ENCODE data around the gene MLLT1. TPM values are rescaled to one million over a fixed set of nuclear protein-coding genes. Genes with fewer than 3 reads are reported as not detected.

MLLT1 gene
- polyA plus RNA-seq, 3 donors, result 67.2 to 76.0 (median 72.6) TPM

- no peak for DNase-seq (ENCODE audit: low read depth in 3 of 3, low spot score in 2 of 3)
These were observed 107.5 kb downstream of the MLLT1 start for GRCh38 chr19:6172074-6172863.

DNA sequence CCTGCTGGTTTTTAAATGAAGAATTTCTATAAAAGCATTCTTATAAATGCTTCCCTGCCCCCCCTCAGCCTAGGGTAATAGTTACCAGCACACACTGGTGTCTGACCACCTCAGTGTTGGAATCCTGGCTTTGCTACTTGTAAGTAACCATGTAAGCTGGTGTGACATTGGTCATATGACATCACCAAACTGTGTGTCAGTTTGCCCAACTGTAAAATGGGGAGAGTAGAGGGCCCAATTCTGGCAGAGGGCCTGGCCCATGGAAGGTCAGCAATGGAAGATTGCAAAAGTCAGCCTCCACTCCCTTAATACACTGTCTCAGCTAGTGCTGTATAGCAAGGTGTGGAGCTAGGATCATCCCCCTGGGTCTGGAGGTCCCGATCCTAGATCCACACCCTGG, 112.7 kb downstream of the MLLT1 start:
- DNase-seq (ENCODE audit: low read depth in 3 of 3, low spot score in 2 of 3), result no peak

GRCh38 chr19:6164906-6165531, 114.8 kb downstream of the MLLT1 start:
- no peak for DNase-seq (ENCODE audit: low read depth in 3 of 3, low spot score in 2 of 3)

- DNase-seq (ENCODE audit: low read depth in 3 of 3, low spot score in 2 of 3), result no peak
These were observed 118.4 kb downstream of the MLLT1 start for GRCh38 chr19:6161271-6161850.

Other genes with a start within 250 kb of the MLLT1 start
- gene RFX2, start 169.5 kb downstream of the MLLT1 start, polyA plus RNA-seq (ENCODE audit: insufficient read length in 3 of 3), result 1 to 10 TPM; 5.8 to 7.8 (median 7.1) TPM
- gene ACSBG2, start 144.3 kb downstream of the MLLT1 start, polyA plus RNA-seq (ENCODE audit: insufficient read length in 3 of 3), result 1 to 10 TPM in 1 of 3 donors, under 1 TPM in 2; 0.74 to 1.3 (median 0.78) TPM
- gene ACER1, start 53.6 kb upstream of the MLLT1 start, polyA plus RNA-seq (ENCODE audit: insufficient read length in 3 of 3), result under 1 TPM in 2 of 3 donors, not detected in 1; 0.08 to 0.11 TPM
- gene CLPP, start 81.6 kb upstream of the MLLT1 start, polyA plus RNA-seq (ENCODE audit: insufficient read length in 3 of 3), result 10 to 100 TPM; 45.1 to 56.0 (median 55.8) TPM
- gene ALKBH7, start 92.8 kb upstream of the MLLT1 start, polyA plus RNA-seq (ENCODE audit: insufficient read length in 3 of 3), result 10 to 100 TPM; 34.5 to 44.6 (median 37.5) TPM
- 1 to 10 TPM; 2.0 to 2.6 (median 2.1) TPM for gene PSPN, start 96.0 kb upstream of the MLLT1 start, polyA plus RNA-seq (ENCODE audit: insufficient read length in 3 of 3)
- 10 to 100 TPM; 75.2 to 92.3 (median 79.6) TPM for gene GTF2F1, start 113.2 kb upstream of the MLLT1 start, polyA plus RNA-seq (ENCODE audit: insufficient read length in 3 of 3)
- 100 to 1,000 TPM; 231 to 268 (median 243) TPM for gene KHSRP, start 144.8 kb upstream of the MLLT1 start, polyA plus RNA-seq (ENCODE audit: insufficient read length in 3 of 3)
- under 1 TPM; 0.25 to 0.44 (median 0.26) TPM for gene SLC25A41, start 153.8 kb upstream of the MLLT1 start, polyA plus RNA-seq (ENCODE audit: insufficient read length in 3 of 3)
- gene SLC25A23, start 179.8 kb upstream of the MLLT1 start, polyA plus RNA-seq (ENCODE audit: insufficient read length in 3 of 3), result 10 to 100 TPM; 66.1 to 76.8 (median 66.4) TPM
- 10 to 100 TPM; 22.0 to 27.5 (median 25.1) TPM for gene CRB3, start 184.3 kb upstream of the MLLT1 start, polyA plus RNA-seq (ENCODE audit: insufficient read length in 3 of 3)
- gene DENND1C, start 201.8 kb upstream of the MLLT1 start, polyA plus RNA-seq (ENCODE audit: insufficient read length in 3 of 3), result 10 to 100 TPM; 38.3 to 45.2 (median 39.1) TPM
- 10 to 100 TPM; 24.5 to 39.8 (median 27.8) TPM for gene TUBB4A, start 222.3 kb upstream of the MLLT1 start, polyA plus RNA-seq (ENCODE audit: insufficient read length in 3 of 3)